Measurements from ENCODE around the gene THRSP. TPM values are rescaled to one million over a fixed set of nuclear protein-coding genes. Genes with fewer than 3 reads are reported as not detected.
"Not testable (repeated sequence)": the region's sequence is repeated elsewhere in the genome, so short reads cannot be mapped to it uniquely, and the experiment has no call there.

THRSP gene
- polyA plus RNA-seq, 10 donors: 0.11 to 0.99 (median 0.17) TPM; not detected in 1

- DNase-seq: no peak
These were observed 990 bp upstream of the THRSP start for GRCh38 chr11:78062671-78063070.

GRCh38 chr11:78065203-78065602 is 1.5 kb downstream of the THRSP start:
- no peak for DNase-seq

DNA sequence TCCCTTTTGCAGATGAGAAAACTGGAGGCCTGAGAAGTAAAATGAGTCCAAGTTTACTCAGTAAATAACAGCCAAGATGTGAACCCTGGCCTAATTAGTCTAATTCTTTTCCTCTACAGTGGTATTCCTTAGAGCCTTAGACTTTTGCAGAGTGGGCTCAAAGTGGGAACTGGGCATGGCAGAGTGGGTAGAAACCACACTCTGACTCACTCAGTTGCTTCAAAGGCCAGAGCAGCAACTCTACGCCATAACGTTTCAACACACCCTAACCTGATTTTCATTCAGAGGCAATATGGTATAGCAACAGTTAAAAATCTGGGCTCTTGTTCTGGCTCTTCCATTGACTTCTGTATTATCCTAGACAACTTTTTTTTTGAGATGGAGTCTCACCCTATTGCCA is 2.8 kb downstream of the THRSP start:
- no peak for DNase-seq

DNA sequence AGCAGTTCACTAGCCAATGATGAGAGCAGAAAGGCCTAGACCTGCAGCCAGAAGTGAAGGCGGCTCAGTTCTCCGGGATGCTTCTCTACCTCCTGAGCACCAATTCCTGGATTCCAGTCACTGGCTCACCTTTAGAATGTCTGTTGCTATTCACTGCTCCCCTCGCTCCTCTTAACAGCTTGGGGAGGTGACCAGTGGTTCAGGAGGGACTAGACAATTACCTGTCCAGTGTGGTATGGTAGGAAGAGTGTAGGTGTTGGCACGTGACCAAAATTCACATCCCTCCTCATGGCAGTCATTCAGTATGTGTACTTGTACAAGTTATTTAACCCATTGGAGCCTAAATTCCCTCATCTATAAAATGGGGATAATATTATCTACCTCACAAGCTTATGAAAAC is 4.0 kb downstream of the THRSP start:
- DNase-seq: no peak

GRCh38 chr11:78069465-78069864 is 5.8 kb downstream of the THRSP start:
- no peak for DNase-seq

DNA sequence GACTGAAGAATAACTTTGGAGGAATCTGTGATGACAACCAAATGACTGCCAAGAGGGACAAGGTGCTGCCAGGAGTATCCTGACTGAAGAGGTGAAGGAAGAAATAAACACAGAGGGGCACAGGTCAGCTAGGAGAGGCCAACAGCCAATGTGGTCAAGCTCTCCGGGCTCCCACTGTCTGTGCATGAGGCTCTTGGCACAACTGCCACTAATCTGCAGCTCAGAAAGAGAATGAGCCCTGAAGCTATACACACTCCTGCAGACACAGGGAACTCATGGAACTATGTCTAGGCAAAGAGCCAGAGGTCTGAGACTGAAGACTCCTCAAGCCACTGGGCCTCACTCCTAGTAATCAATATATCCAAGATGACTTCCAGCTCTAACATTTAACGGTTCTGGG is 7.0 kb downstream of the THRSP start:
- no peak for DNase-seq

GRCh38 chr11:78071717-78072116 is 8.1 kb downstream of the THRSP start:
- DNase-seq: no peak

DNA sequence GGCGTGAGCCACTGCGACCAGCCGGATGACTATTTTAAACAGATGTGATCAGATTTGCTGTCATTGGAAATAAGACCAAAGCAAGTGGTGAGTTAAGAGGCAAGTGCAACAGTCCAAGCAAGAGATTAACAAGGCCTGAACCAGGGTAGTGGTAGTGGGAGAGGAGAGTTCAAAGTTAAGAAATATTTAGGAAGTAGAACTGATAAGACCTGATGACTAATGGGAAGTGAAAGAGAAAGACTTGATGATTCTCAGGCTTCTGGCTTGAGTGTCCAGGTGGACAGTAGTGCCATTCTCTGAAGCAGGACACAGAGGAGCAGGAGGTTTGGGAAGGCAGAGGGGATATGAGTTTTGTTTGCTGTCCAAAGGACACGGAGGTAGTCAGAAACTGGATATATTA is 8.8 kb downstream of the THRSP start:
- DNase-seq: no peak

DNA sequence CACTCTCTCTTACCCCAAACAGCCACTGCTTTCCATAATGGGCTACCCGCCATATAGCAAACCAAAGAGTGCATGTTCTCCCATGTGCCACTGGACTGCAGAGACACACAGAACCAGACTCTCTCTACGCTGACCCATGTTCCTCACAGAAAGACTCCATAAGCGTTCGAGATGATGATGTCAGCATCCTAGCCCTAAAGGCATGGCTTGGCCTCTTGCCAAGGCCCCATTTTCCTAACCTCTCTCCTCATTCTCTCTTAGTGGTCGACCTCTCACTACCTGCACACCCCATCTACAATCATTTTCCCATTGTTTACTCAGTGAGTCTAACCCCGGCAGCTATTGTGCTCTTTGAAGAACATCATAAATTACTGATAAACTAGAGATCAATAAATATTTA is 11.1 kb downstream of the THRSP start:
- no peak for DNase-seq

- DNase-seq: no peak
These were observed 13.2 kb downstream of the THRSP start for GRCh38 chr11:78076733-78077403.

GRCh38 chr11:78077592-78077991 is 13.9 kb downstream of the THRSP start:
- not testable (repeated sequence) for DNase-seq

DNA sequence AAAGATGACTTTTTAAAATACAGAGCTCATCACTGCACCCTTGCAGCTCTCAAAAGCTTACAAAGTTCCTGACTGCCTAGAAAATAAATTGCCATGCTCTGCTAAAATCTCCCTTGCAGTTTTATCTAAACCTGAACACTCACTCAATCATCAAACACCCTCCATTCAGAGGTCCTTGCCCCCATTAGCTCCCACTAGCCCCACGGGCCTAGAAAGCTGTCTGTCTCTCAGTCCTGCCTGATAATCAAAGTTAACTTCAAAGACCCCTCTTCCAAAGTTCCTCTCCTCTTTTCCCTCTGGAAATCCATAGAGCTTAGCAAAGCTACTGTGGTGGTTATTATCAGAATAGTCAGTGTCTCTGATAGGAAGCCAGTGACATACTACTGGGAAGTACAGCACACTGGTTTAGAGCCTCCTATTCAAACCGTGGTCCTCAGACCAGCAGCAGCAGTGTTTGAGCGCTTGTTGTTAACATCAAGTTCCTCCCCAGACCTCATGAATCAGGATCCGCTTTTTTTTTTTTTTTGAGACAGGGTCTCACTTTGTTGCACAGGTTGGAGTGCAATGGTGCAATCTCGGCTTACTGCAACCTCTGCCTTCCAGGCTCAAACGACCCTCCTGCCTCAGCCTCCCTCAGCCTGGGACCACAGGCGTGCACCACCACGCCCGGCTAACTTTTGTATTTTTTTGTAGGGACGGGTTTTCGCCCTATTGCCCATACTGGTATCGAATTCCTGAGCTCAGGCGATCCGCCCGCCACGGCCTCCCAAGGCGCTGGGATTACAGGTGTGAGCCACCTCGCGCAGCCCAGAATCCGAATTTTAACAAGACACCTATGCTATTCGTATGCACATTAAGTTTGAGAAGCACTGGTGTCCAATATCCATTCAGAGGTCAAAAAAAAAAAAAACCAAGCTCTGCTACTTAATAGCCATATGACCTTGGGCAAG is 14.8 kb downstream of the THRSP start:
- no peak for DNase-seq

DNA sequence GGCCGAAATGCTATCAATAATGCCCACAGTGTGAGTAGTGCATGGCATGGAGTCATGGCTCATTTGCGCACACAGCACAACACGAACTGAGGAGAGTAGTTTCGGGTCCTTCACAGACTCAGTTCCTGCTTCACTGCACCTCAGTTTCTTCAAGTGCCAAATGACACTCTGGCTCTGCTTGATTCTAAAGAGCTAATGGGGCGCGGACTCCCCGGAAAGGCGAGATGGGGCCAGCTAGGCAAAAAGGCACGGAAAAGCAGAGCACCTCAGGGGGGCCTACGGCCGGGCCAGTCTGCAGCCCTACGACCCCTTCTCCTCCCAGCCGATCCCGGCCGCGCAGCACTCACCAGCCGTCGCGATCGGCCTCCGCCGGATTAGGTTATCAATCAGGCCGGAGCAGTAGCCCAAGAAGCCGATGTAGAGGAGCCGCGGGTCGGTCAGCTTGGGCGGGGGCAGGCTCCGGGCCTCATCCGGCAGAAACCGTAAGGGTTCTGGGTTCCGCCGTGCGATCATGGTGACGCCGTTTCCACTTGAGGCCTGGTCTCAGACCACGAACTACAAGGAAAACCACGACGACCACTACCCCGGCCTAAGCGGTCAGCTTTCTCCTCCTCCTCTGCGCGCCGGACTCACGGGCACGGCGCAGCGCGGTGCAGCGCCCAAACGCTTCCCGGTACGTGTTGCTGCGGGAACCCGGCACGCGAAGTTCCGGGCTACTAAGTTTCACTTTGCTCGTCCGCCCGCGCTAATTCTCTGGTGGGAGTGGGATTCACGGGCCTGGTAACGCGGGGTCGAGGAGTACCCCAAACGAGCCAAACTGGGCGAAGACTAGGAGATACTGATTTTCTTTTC is 15.8 kb downstream of the THRSP start, which contains the start of gene NDUFC2:
TSS of gene NDUFC2 (minus strand) at position 631 of the 852 bp plus-strand sequence. CDS start at position 513, 118 bp downstream.
- peak; percentile 77 to 96 (median 93) for DNase-seq

GRCh38 chr11:78080084-78080817 is 16.6 kb downstream of the THRSP start:
- no peak for DNase-seq

DNA sequence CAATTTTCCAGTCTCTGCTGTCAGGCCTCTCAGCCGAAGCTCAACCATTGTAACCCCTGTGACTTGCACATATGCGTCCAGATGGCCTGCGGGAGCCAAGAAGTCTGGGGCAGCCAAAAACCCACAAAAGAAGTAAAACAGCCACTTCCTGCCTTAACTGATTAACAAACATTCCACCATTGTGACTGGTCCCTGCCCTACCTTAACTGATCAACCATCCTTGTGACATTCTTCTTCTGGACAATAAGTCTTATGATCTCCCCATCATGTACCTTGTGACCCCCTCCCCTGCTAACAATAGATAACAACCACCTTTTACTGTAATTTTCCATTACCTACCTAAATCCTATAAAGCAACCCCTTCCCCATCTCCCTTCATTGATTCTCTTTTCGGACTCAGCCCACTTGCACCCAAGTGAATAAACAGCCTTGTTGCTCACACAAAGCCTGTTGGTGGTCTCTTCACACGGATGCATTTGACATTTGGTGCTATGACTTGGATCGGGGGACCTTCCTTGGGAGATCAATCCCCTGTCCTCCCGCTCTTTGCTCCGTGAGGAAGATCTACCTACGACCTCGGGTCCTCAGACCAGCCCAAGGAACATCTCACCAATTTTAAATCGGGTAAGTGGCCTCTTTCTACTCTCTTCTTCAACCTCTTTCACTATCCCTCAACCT is 17.3 kb downstream of the THRSP start:
- DNase-seq: no peak

- no peak for DNase-seq
These were observed 17.9 kb downstream of the THRSP start for GRCh38 chr11:78081583-78081982.

GRCh38 chr11:78082146-78082545 is 18.5 kb downstream of the THRSP start:
- DNase-seq: no peak

DNA sequence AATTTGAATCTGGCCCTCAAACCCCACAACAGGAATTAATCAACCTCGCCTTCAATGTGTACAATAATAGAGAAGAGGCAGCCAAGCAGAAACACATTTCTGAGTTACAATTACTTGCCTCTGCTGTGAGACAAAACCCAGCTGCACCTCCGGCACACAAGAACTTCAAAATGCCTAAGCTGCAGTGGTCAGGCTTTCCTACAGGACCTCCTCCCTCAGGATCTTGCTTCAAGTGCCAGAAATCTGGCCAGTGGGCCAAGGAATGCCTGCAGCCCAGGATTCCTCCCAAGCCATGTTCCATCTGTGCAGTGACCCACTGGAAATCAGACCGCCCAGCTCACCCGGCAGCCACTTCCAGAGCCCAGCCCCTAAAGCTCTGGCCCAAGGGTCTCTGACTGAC is 19.4 kb downstream of the THRSP start:
- no peak for DNase-seq

GRCh38 chr11:78084506-78084905 is 20.8 kb downstream of the THRSP start:
- not testable (repeated sequence) for DNase-seq

DNA sequence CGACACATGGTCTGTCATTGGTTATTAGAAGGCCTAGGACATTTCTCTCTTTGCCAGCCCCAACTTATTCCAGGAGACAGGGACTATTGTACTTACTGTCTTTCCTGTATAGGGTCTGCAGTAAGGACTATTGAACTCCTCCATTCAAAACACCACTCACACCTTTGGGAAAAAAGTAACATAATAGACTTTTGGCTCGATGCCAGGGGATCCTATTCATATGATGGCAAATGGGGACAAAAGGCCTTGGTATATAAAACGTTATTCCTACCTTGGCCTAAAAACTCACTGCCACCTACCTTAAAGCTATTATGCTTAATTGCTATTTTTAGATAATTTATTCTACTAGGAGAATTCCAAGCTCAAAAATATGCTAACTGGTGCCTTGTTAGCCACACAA is 22.3 kb downstream of the THRSP start:
- no peak for DNase-seq

Measured in muscle of back (tissue), 11 donors.